GM12878 (cell line): ENCODE measurements around the gene TAF10. TPM values are rescaled to one million over a fixed set of nuclear protein-coding genes. Genes with fewer than 3 reads are reported as not detected.
A peak's percentile ranks its signal among the peaks of the same experiment; 100 is the strongest.

Experiments
- ATAC-seq: fragments of 200-7000 bp; cut with Tn5 transposase; 3 replicates; pipeline ENCODE4 v1.9.1; 2020; ENCODE audit warnings: mild to moderate bottlenecking, moderate library complexity
- BruUV-seq: library from RNA; stranded (reverse); fragments of 400-500 nt; replicated peaks from 2 replicates; lab custom pipeline; 2021; lab: Mats Ljungman, UMichigan
- CTCF ChIA-PET: fragments of 300-600 bp; sonication (Branson Sonifier 250); formaldehyde crosslinking; extraction: SDS; loops from one replicate; lab custom pipeline; 2021; ENCODE audit warnings: inconsistent platforms; lab: Yijun Ruan, JAX
- POLR2A ChIA-PET: fragments of 350-600 bp; formaldehyde crosslinking; extraction: SDS; loops from one replicate; lab custom pipeline; 2021; ENCODE audit warnings: inconsistent platforms; lab: Charles Lee
- RAD21 ChIA-PET: fragments of 300-600 bp; sonication (Branson Sonifier 250); formaldehyde crosslinking; loops from one replicate; lab custom pipeline; 2023; ENCODE audit warnings: antibody characterized with exemption; ENCODE audit not compliant: unreplicated experiment; lab: Charles Lee
- SMC1A ChIA-PET: fragments of 300-600 bp; sonication (Branson Sonifier 250); formaldehyde crosslinking; loops from one replicate; lab custom pipeline; 2023; ENCODE audit not compliant: unreplicated experiment, uncharacterized antibody; lab: Charles Lee
- DNase-seq: peaks from one replicate; pipeline ENCODE4 v3.0.0-alpha.2; 2011; ENCODE audit warnings: low read depth, low spot score
- FAIRE-seq: peaks from 3 replicates; lab custom pipeline; 2011; peaks lifted over from hg19 to GRCh38; lab: Jason Lieb, UNC
- H2AFZ ChIP-seq: 2 replicates; pipeline ENCODE4 v1.6.0; 2011; ENCODE audit warnings: low read depth, low read length, control low read depth; ENCODE audit not compliant: control insufficient read depth
- H3K27ac ChIP-seq: 2 replicates; pipeline ENCODE4 v1.5.1; 2011; ENCODE audit warnings: control low read depth; ENCODE audit not compliant: control insufficient read depth, insufficient read depth
- H3K27me3 ChIP-seq, 2 experiments: replicated peaks in 1 of 2; 2 replicates each; pipeline versions ENCODE4 v1.6.0 to v1.6.1; 2011; ENCODE audit warnings: low read length in 1 of 2; ENCODE audit not compliant: control insufficient read depth in 2 of 2, insufficient read depth in 2 of 2
- H3K36me3 ChIP-seq, 2 experiments: 2 replicates each; pipeline ENCODE4 v1.5.1; 2011; ENCODE audit warnings: low read length in 1 of 2; ENCODE audit not compliant: control insufficient read depth in 2 of 2, insufficient read depth in 2 of 2
- H3K4me1 ChIP-seq: 2 replicates; pipeline ENCODE4 v1.6.1; 2011; ENCODE audit warnings: mild to moderate bottlenecking, low read length, moderate library complexity, mixed read lengths; ENCODE audit not compliant: control insufficient read depth, insufficient read depth
- H3K4me2 ChIP-seq: 2 replicates; pipeline ENCODE4 v1.6.0; 2011; ENCODE audit warnings: control low read depth; ENCODE audit not compliant: control insufficient read depth, insufficient read depth
- H3K4me3 ChIP-seq: fragments of 200-600 bp; sonication (generic); 2 replicates; pipeline ENCODE4 v1.5.1; 2016
- H3K79me2 ChIP-seq: 2 replicates; pipeline ENCODE4 v1.6.0; 2011; ENCODE audit warnings: low read length; ENCODE audit not compliant: control insufficient read depth, insufficient read depth
- H3K9ac ChIP-seq: 2 replicates; pipeline ENCODE4 v1.8.0; 2011; ENCODE audit warnings: low read length, control low read depth, mixed read lengths; ENCODE audit not compliant: control insufficient read depth, insufficient read depth
- H3K9me3 ChIP-seq: replicated peaks from 3 replicates; pipeline ENCODE4 v1.5.1; 2011; ENCODE audit warnings: mild to moderate bottlenecking, low read length; ENCODE audit not compliant: control insufficient read depth, insufficient read depth
- H4K20me1 ChIP-seq: 2 replicates; pipeline ENCODE4 v1.6.0; 2011; ENCODE audit not compliant: control insufficient read depth, insufficient read depth
- BHLHE40 ChIP-seq, 2 experiments: fragments of 450-650 bp in 1 of 2; IDR thresholded peaks; 2 replicates each; pipeline ENCODE4 v1.6.1; 2011 to 2017; ENCODE audit warnings: low read depth in 2 of 2, borderline replicate concordance in 1 of 2, improper control_type of control experiment in 1 of 2, low read length in 1 of 2, mild to moderate bottlenecking in 1 of 2
- CBFB ChIP-seq: IDR thresholded peaks from 2 replicates; pipeline ENCODE4 v1.6.1; 2016; ENCODE audit warnings: antibody characterized with exemption, low read depth
- ZNF207 ChIP-seq: fragments of 450-650 bp; IDR thresholded peaks from 2 replicates; pipeline ENCODE4 v1.6.1; 2014; ENCODE audit warnings: antibody characterized with exemption, mild to moderate bottlenecking, borderline replicate concordance
- WGBS: methylation state at CpG from one replicate; pipeline ENCODE4 v1.1.6; 2016; ENCODE audit warnings: low lambda C conversion rate; ENCODE audit not compliant: insufficient replicate concordance, insufficient coverage; ENCODE audit errors: missing lambda C conversion rate; 5-methylcytosine and 5-hydroxymethylcytosine counted together
- in situ Hi-C: fragments of 300-500 bp; cut with MboI; formaldehyde crosslinking; loops from 9 replicates; pipeline ENCODE4 v1.14.3; 2018; ENCODE audit warnings: mixed read lengths
- intact Hi-C: fragments of 100-400 bp; cut with micrococcal nuclease; formaldehyde crosslinking; loops from one replicate; pipeline ENCODE4 v1.14.2; 2022; ENCODE audit not compliant: unreplicated experiment
- polyA plus RNA-seq, 11 experiments: library from polyadenylated mRNA; depleted of rRNA in 4 of 11; unstranded in 6 of 11; stranded (reverse) in 5 of 11; fragments of >200 nt; fragmentation: Nextera tagmentation in 4 of 11; fragmentation: Illumina TruSeq in 1 of 11; extraction: Ambion mirVana in 4 of 11; extraction: Trizol in 1 of 11; gene quantifications; 1 replicate in 1 of 11; 2 replicates in 10 of 11; pipeline versions ENCODE4 v1.2.1 to v1.2.3, GENCODE V29; 2011 to 2016; ENCODE audit warnings: inconsistent platforms in 2 of 11, missing spikeins in 2 of 11, low read depth in 1 of 11
- total RNA-seq, 4 experiments: library from RNA; depleted of rRNA in 3 of 4; stranded (reverse); fragments of >200 nt in 3 of 4; fragmentation: Illumina TruSeq in 1 of 4; extraction: Trizol in 1 of 4; gene quantifications; 2 replicates each; pipeline versions ENCODE4 v1.2.1 to v1.2.3, GENCODE V29; 2013 to 2021

TAF10 gene
- total and polyA plus RNA-seq, 10 of the 15 experiments (the other 5 are each of a cell fraction or from before 2014, with no cell fraction given) = 26.7 to 251 (median 149) TPM

- no TSS peak for BruUV-seq
- POLR2A ChIA-PET = interaction anchor here (0.6 to 9.1 kb wide), 2 partner anchors 8 to 14 kb away, joined by 4 to 85 read pairs; partner anchors contain the start of gene TAF10
- 44% methylated on average over 31 of the region's 31 CpGs for WGBS
- Histone ChIP-seq H3K4me3 (no peak overlapping the region), H3K4me1 (peaks cover 9% of the 10 kb centered on the region), H2AFZ (no peak overlapping the region), H3K9ac (no peak overlapping the region), H3K9me3 (no peaks in the 10 kb centered on the region), H4K20me1 (no peaks in the 10 kb centered on the region), H3K4me2 (no peak overlapping the region), H3K27ac (no peak overlapping the region), H3K36me3 (no peaks in the 10 kb centered on the region), H3K79me2 (peaks cover 6% of the 10 kb centered on the region), H3K27me3 (no peaks in the 10 kb centered on the region)
- CTCF ChIA-PET = interaction anchor here (0.6 to 3.1 kb wide), 2 partner anchors 11 to 67 kb away, joined by 3 to 13 read pairs; partner anchors contain the start of gene TAF10
- DNase-seq (no peak), ATAC-seq (no peak), FAIRE-seq (no peak)
- no peak for TF ChIP-seq ZNF207
- no peak for TF ChIP-seq CBFB
- TF ChIP-seq BHLHE40 (IDR thresholded peaks at IDR 0.05; ENCODE audit: borderline replicate concordance in 1 of 2, low read depth in 2 of 2, low read length in 1 of 2) = peak in 1 of 2 experiments; percentile 23; a peak in 1 of 4 replicates
- intact Hi-C loops = no loop called here
- RAD21 ChIA-PET = interaction anchor here (0.9 kb wide), 1 partner anchor 58 kb away, joined by 3 read pairs; no protein-coding TSS in a partner anchor
- in situ Hi-C loops = no loop called here
- SMC1A ChIA-PET = no interaction called here
These were observed 11.7 kb upstream of the TAF10 start for GRCh38 chr11:6623391-6624363.
